Fibroblast of skin of abdomen (primary cell): ENCODE data around the gene AIM2.
"Not testable (repeated sequence)": the region's sequence is repeated elsewhere in the genome, so short reads cannot be mapped to it uniquely, and the experiment has no call there.

Experiments used
- DNase-seq: peaks from one replicate; pipeline ENCODE4 v3.0.0-alpha.2; 2013

AIM2 gene

GRCh38 chr1:159079525-159079924, 3.0 kb upstream of the AIM2 start:
- DNase-seq, result no peak

DNA sequence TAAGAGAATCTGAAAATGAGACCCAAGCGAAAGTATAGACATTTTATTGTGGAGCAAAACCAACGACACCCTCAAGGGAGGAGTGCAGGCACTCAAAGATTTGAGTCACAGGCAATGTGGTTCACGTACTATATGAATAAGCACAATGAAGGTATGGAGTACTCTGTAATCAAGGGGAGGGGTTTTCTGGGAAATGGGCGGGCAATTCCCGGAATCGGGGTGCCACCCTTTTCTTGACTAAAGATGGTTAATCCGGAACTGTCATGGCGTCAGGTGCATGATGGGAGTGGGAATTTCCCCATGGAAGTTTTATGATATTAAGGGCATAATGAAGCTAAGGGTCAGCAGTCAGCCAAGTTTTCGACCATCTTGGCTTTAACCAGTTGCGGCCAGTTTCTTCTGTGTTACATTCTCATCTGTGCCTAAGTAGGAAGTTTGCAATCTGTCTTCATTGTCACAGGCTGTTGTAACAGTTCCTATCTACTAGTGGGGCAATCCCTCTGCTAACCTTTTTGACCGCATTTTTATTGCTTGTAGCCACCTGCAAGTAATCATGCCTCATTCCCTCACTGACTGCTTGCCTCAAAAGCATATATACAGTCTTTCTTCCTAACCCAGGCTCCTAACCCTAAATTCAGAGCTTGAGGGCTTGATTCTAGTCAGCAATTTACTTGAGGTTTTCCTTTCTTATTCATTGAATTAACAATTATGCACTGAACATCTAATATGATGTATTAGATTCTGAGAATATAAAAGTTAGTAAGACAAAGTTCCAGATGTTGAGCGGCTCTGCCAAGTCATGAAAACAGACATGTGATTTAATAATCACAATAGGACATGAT, 775 bp upstream of the AIM2 start:
- peak; percentile 58 for DNase-seq

GRCh38 chr1:159071970-159072582, 4.5 kb downstream of the AIM2 start:
- DNase-seq, result peak; percentile 63

DNA sequence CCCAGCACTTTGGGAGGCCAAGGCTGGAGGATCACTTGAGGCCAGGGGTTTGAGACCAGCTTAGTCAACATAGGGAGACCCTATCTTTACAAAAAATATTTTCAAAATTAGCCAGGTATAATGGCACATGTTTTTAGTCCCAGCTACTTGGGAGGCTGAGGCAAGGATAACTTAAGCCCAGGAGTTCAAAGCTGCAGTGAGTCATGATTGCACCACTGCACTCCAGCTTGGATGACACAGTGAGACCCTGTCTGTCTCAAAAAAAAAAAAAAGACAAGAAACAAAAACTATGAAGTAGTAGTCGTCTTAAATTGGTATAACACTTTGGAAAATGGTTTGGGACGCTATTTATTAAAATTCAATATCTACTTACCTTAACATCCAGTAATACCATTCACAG, 7.7 kb downstream of the AIM2 start:
- DNase-seq, result peak; percentile 56

- DNase-seq, result no peak
Measured at GRCh38 chr1:159067699-159068621, 8.6 kb downstream of the AIM2 start.

- no peak for DNase-seq
Measured at GRCh38 chr1:159066108-159066507, 10.5 kb downstream of the AIM2 start.

GRCh38 chr1:159065106-159065505, 11.5 kb downstream of the AIM2 start:
- DNase-seq, result no peak

- DNase-seq, result no peak
Measured at GRCh38 chr1:159058751-159059150, 17.8 kb downstream of the AIM2 start.

DNA sequence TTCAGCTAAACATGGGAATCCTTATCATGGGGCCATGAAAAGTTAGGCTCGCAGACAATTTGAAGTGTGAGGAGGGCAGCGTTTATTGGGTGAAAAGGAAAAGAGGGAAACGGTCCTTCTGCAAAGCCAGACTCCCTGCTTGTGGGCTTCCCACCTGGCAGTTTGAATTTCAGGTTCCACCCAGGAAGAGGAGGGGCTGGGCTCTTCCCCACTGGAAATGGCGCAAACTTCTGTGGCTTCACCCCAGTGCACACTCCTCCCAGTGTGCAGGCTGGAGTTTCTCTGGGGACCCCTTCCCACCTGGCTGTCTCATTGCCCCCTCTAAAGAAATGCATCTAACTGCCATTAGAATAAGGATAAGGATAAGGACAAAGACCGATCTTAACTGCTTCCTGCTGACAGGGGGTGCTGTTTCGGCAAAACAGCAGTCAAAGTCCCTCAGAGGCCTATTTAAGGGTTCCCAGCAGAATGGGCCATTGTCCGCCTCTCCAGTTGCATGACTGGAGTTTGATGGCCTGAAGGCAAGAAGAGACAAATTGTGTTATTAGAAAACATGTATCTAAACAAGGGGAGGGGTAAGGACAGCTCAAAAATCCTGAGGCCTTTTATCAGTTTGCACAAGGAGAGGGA, 20.4 kb downstream of the AIM2 start:
- no peak for DNase-seq

DNA sequence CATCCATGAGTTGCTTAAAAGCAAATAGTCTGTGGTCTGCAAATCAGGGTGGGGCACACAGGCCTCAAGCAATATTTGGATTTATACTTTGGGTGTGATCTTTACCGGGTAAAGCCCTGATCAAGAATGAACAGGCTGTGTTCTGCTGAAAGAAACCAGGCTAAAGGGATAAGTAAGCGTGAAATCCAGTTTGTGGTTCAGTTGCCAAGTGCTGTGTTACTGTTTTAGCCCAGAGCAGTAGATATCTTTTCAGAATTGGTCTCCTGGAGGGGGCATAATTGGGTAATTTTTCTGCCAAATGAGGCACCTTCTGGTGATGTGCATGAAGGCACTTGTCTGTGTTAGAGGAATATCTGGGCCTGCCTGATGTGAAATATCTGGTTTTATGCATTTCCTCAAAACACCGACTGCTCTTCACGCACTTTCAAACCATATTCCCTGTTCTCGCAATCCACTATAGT, 21.4 kb downstream of the AIM2 start:
- no peak for DNase-seq

- no peak for DNase-seq
Measured at GRCh38 chr1:159054427-159054826, 22.1 kb downstream of the AIM2 start.

GRCh38 chr1:159051436-159051835, 25.1 kb downstream of the AIM2 start:
- DNase-seq, result no peak

- not testable (repeated sequence) for DNase-seq
Measured at GRCh38 chr1:159046486-159046885, 30.1 kb downstream of the AIM2 start.

GRCh38 chr1:159040893-159041724, 35.5 kb downstream of the AIM2 start:
- DNase-seq, result no peak

DNA sequence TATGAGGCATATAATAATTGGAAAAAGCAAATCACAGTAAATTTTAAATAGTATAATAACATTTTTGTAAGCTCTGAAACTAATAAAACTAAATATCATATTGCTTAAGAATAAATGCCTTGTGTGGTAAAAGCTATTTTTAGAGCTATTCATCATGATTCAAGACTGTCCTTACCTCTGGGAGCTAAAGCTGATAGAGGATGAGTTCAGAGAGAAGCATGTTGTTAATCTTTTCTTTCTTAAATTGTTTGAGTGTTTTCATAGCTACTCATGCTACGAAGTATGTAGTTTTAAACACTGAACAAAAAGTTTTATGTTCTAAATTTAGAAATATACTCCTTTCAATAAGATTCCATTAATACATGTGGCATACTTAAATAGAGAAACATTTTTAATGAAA, 36.4 kb downstream of the AIM2 start:
- DNase-seq, result peak; percentile 77

- no peak for DNase-seq
Measured at GRCh38 chr1:159030877-159031447, 45.6 kb downstream of the AIM2 start.

GRCh38 chr1:159030311-159030710, 46.3 kb downstream of the AIM2 start:
- DNase-seq, result no peak

DNA sequence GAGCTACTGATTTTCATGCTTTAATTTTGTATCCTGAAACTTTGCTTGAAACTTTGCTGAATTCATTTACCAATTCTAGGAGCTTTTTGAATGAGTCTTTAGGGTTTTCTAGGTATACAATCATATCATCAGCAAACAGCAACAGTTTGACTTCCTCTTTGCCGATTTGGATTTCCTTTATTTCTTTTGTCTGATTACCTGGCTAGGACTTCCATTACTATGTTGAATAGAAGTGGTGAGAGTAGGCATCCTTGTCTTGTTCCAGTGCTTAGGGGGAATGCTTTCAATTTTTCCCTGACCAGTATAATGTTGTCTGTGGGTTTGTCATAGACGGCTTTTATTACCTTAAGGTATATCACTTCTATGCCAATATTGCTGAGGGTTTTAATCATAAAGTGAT, 49.7 kb downstream of the AIM2 start:
- DNase-seq, result not testable (repeated sequence)

- DNase-seq, result no peak
Measured at GRCh38 chr1:159025043-159025442, 51.5 kb downstream of the AIM2 start.

GRCh38 chr1:159023723-159024122, 52.8 kb downstream of the AIM2 start:
- DNase-seq, result no peak

GRCh38 chr1:159015440-159015909, 61.1 kb downstream of the AIM2 start:
- peak; percentile 79 for DNase-seq
